K562 (cell line): ENCODE results near the gene CCDC137. TPM values are rescaled to one million over a fixed set of nuclear protein-coding genes. Genes with fewer than 3 reads are reported as not detected.

Experiments used
- CREBBP ChIP-seq: IDR thresholded peaks from one replicate; pipeline ENCODE4 v1.6.1; 2012; ENCODE audit warnings: low read depth, mild to moderate bottlenecking, control low read depth, inconsistent platforms, low read length
- EP300 ChIP-seq: IDR thresholded peaks from 2 replicates; pipeline ENCODE4 v1.6.1; 2012; ENCODE audit warnings: low read length, improper control_type of control experiment
- ETV5 ChIP-seq: sonication (generic); formaldehyde crosslinking; IDR thresholded peaks from 2 replicates; pipeline ENCODE4 v1.4.0; 2020; ENCODE audit warnings: low read depth, mild to moderate bottlenecking, missing genetic modification reagents
- FIP1L1 ChIP-seq: fragments of 200-400 bp; formaldehyde crosslinking; IDR thresholded peaks from 2 replicates; pipeline ENCODE4 v1.6.1; 2018; ENCODE audit warnings: mild to moderate bottlenecking, low read depth, low read length; ENCODE audit not compliant: poor library complexity, severe bottlenecking
- ID3 ChIP-seq, 2 experiments: fragments of 250-450 bp in 1 of 2; fragments of 450-650 bp in 1 of 2; sonication (Bioruptor Pico) in 1 of 2; IDR thresholded peaks; 2 replicates each; pipeline versions ENCODE4 v1.6.1 to v1.8.0; 2016 to 2021; ENCODE audit warnings: mild to moderate bottlenecking in 2 of 2, moderate library complexity in 2 of 2, missing compliant biosample characterization in 1 of 2, missing genetic modification characterization in 1 of 2
- ILK ChIP-seq: fragments of 450-650 bp; IDR thresholded peaks from 2 replicates; pipeline ENCODE4 v1.6.1; 2016; ENCODE audit warnings: missing genetic modification characterization, low read depth, mild to moderate bottlenecking, missing compliant biosample characterization, moderate library complexity, borderline replicate concordance
- KDM5B ChIP-seq: fragments of 200-600 bp; sonication (generic); IDR thresholded peaks from 2 replicates; pipeline ENCODE4 v1.6.1; 2012; ENCODE audit warnings: low read depth, mild to moderate bottlenecking, moderate library complexity, low read length, control low read depth, inconsistent platforms; ENCODE audit not compliant: insufficient replicate concordance
- NKRF ChIP-seq: fragments of 450-650 bp; IDR thresholded peaks from 2 replicates; pipeline ENCODE4 v1.6.1; 2016; ENCODE audit warnings: borderline replicate concordance
- PRPF4 ChIP-seq: fragments of 200-400 bp; formaldehyde crosslinking; IDR thresholded peaks from one replicate; pipeline ENCODE4 v1.6.1; 2017; ENCODE audit warnings: low read length, low read depth, mild to moderate bottlenecking; ENCODE audit not compliant: insufficient read depth, poor library complexity, severe bottlenecking
- RBM17 ChIP-seq: fragments of 200-400 bp; formaldehyde crosslinking; IDR thresholded peaks from 2 replicates; pipeline ENCODE4 v1.6.1; 2017; ENCODE audit warnings: low read depth, mild to moderate bottlenecking, low read length, borderline replicate concordance
- RNF219 ChIP-seq: fragments of 250-450 bp; sonication (Bioruptor Pico); IDR thresholded peaks from 2 replicates; pipeline ENCODE4 v1.5.0; 2022; ENCODE audit warnings: mild to moderate bottlenecking
- STAG1 ChIP-seq: sonication (generic); formaldehyde crosslinking; IDR thresholded peaks from 2 replicates; pipeline ENCODE4 v1.5.0; 2020; ENCODE audit warnings: missing genetic modification reagents, borderline replicate concordance
- ZNF347 ChIP-seq: fragments of 450-650 bp; formaldehyde crosslinking; IDR thresholded peaks from 2 replicates; pipeline ENCODE4 v1.4.0; 2020; ENCODE audit warnings: low read depth, mild to moderate bottlenecking, moderate library complexity
- polyA plus RNA-seq, 8 experiments: library from polyadenylated mRNA; depleted of rRNA in 4 of 8; stranded (reverse) in 5 of 8; unstranded in 3 of 8; fragments of >200 nt; fragmentation: Nextera tagmentation in 2 of 8; fragmentation: Illumina TruSeq in 1 of 8; extraction: Ambion mirVana in 2 of 8; extraction: Trizol in 1 of 8; gene quantifications; 2 replicates each; pipeline versions ENCODE4 v1.2.1 to v1.2.3, GENCODE V29; 2011 to 2014; ENCODE audit warnings: inconsistent platforms in 1 of 8, missing spikeins in 1 of 8
- total RNA-seq, 7 experiments: library from RNA; depleted of rRNA in 6 of 7; stranded (reverse); fragments of >200 nt in 6 of 7; fragmentation: Illumina TruSeq in 2 of 7; extraction: Trizol in 2 of 7; gene quantifications; 2 replicates each; pipeline versions ENCODE4 v1.2.1 to v1.2.3, GENCODE V29; 2011 to 2021; ENCODE audit warnings: low replicate concordance in 1 of 7
- TF ChIP-seq, protein P1 (sequence below), 3 experiments: IDR thresholded peaks in 2 of 3; conservative IDR thresholded peaks in 1 of 3; 2 replicates each; pipeline ENCODE4 v1.5.1; 2011 to 2012; ENCODE audit warnings: low read length in 3 of 3, mild to moderate bottlenecking in 3 of 3, control low read depth in 2 of 3, improper control_type of control experiment in 1 of 3, inconsistent platforms in 1 of 3, low read depth in 1 of 3, mixed read lengths in 1 of 3, moderate library complexity in 1 of 3; ENCODE audit not compliant: insufficient read depth in 2 of 3
- TF ChIP-seq, protein P2 (sequence below), 2 experiments: IDR thresholded peaks; 2 replicates each; pipeline ENCODE4 v1.6.1; 2012; ENCODE audit warnings: improper control_type of control experiment in 2 of 2, low read depth in 2 of 2, low read length in 2 of 2, borderline replicate concordance in 1 of 2

The CCDC137 gene
- total and polyA plus RNA-seq, 9 of the 15 experiments (the other 6 are each of a cell fraction or from before 2014, with no cell fraction given) = 2.3 to 68.1 (median 38.3) TPM

GRCh38 chr17:81666342-81667191, at the start of gene CCDC137, which contains the start of gene OXLD1 (continued):
- TF ChIP-seq PRPF4 (peak; percentile 48), RNF219 (CRISPR knock-in tag) (no peak), CREBBP (no peak), STAG1 (CRISPR knock-in tag) (no peak), ZNF347 (CRISPR knock-in tag) (no peak), NKRF (peak; percentile 81; the same call in 1 of the 2 replicates), ID3 (CRISPR knock-in tag; IDR thresholded peaks at IDR 0.05) (no peak), ID3 (tag; IDR thresholded peaks at IDR 0.05) (no peak), KDM5B (peak; percentile 89), FIP1L1 (peak; percentile 57), RBM17 (no peak), ETV5 (peak; percentile 11; the same call in 1 of the 2 replicates), ILK (no peak), EP300 (no peak)
- TF ChIP-seq, protein P1, sequence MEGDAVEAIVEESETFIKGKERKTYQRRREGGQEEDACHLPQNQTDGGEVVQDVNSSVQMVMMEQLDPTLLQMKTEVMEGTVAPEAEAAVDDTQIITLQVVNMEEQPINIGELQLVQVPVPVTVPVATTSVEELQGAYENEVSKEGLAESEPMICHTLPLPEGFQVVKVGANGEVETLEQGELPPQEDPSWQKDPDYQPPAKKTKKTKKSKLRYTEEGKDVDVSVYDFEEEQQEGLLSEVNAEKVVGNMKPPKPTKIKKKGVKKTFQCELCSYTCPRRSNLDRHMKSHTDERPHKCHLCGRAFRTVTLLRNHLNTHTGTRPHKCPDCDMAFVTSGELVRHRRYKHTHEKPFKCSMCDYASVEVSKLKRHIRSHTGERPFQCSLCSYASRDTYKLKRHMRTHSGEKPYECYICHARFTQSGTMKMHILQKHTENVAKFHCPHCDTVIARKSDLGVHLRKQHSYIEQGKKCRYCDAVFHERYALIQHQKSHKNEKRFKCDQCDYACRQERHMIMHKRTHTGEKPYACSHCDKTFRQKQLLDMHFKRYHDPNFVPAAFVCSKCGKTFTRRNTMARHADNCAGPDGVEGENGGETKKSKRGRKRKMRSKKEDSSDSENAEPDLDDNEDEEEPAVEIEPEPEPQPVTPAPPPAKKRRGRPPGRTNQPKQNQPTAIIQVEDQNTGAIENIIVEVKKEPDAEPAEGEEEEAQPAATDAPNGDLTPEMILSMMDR (IDR thresholded peaks at IDR 0.05 in 2 of 3, conservative IDR thresholded peaks at IDR 0.05 in 1 of 3; ENCODE audit: insufficient read depth in 2 of 3, low read depth in 1 of 3, low read length in 3 of 3) = no peak
- TF ChIP-seq, protein P2, sequence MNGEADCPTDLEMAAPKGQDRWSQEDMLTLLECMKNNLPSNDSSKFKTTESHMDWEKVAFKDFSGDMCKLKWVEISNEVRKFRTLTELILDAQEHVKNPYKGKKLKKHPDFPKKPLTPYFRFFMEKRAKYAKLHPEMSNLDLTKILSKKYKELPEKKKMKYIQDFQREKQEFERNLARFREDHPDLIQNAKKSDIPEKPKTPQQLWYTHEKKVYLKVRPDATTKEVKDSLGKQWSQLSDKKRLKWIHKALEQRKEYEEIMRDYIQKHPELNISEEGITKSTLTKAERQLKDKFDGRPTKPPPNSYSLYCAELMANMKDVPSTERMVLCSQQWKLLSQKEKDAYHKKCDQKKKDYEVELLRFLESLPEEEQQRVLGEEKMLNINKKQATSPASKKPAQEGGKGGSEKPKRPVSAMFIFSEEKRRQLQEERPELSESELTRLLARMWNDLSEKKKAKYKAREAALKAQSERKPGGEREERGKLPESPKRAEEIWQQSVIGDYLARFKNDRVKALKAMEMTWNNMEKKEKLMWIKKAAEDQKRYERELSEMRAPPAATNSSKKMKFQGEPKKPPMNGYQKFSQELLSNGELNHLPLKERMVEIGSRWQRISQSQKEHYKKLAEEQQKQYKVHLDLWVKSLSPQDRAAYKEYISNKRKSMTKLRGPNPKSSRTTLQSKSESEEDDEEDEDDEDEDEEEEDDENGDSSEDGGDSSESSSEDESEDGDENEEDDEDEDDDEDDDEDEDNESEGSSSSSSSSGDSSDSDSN (IDR thresholded peaks at IDR 0.05; ENCODE audit: borderline replicate concordance in 1 of 2, low read depth in 2 of 2, low read length in 2 of 2) = peak; percentile 57 to 68; a peak in 1 of 4 replicates
